Heart left ventricle (tissue), 13 donors: ENCODE data around the gene XYLT2.

Experiments
- POLR2A ChIP-seq, 2 donors: fragments of 450-650 bp; IDR thresholded peaks; one replicate each; pipeline ENCODE4 v1.6.1; 2017; ENCODE audit warnings: antibody characterized with exemption in 2 of 2, mild to moderate bottlenecking in 2 of 2, moderate library complexity in 2 of 2
- TF ChIP-seq, protein P1 (sequence below), 12 donors: fragments of 200-600 bp; sonication (generic) in 4 of 12; IDR thresholded peaks; one replicate each; pipeline versions ENCODE4 v1.5.0 to v1.8.0; 2018 to 2022; ENCODE audit warnings: antibody characterized with exemption in 12 of 12, mild to moderate bottlenecking in 5 of 12
- donor health status: ischemic (EF 13 %, LVEDD 7.1; RV severe dilation, severe dysfunction).
- donor health status: DM: no; HTN: yes; CAD: no.
- donor health status: DM: no; HTN: no; CAD: no.
- donor health status: ischemic (EF 25% LVEDD 6.9; RV normal size, moderate dysfunction).
- donor health status: ischemic (EF 25% LVEDD 5.7; RV mildly dilated, moderate dysfunction).
- donor health status: ischemic (EF 35%, LVEDD 5.7; RV mildly dilated, moderate dysfunction).
- donor health status: nonischemic (EF 11% LVEDD 7.7; RV severe dilation, severe dysfunction).
- donor health status: DM: yes; HTN: yes; CAD: no.
- donor health status: PGD.
- donor health status: ischemic (EF 29% LVEDD 5.4; RV normal size, mild dysfunction).
- donor health status: nonischemic (EF 23%, LVEDD 6.1; RV moderate dilation, normal function).

DNA sequence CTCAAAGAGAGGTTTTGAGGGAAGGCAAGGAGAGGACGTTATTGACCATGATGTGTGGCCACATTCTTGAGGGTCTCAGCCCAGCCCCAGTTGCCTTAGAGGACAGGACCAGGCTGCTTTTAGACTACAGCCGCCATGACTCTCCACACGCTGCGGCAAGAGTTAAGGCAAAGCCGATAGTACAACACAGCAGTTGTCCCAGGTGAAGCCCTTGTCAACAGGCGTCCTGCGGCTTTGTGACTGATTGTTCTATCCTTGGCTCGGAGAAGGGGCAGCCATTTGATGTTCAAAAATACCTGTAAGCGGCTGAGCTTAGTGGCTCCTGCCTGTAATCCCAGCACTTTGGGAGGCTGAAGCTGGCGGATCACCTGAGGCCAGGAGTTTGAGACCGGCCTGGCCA, 42.9 kb upstream of the XYLT2 start:
- TF ChIP-seq, protein P1, sequence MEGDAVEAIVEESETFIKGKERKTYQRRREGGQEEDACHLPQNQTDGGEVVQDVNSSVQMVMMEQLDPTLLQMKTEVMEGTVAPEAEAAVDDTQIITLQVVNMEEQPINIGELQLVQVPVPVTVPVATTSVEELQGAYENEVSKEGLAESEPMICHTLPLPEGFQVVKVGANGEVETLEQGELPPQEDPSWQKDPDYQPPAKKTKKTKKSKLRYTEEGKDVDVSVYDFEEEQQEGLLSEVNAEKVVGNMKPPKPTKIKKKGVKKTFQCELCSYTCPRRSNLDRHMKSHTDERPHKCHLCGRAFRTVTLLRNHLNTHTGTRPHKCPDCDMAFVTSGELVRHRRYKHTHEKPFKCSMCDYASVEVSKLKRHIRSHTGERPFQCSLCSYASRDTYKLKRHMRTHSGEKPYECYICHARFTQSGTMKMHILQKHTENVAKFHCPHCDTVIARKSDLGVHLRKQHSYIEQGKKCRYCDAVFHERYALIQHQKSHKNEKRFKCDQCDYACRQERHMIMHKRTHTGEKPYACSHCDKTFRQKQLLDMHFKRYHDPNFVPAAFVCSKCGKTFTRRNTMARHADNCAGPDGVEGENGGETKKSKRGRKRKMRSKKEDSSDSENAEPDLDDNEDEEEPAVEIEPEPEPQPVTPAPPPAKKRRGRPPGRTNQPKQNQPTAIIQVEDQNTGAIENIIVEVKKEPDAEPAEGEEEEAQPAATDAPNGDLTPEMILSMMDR (IDR thresholded peaks at IDR 0.05): no peak
- TF ChIP-seq POLR2A (IDR thresholded peaks at IDR 0.05): no peak
